Upper lobe of left lung (tissue), 4 donors: ENCODE measurements around the gene ATG4A.

Source experiments
- CTCF ChIP-seq, 6 experiments: fragments of 450-650 bp in 4 of 6; fragments of 200-600 bp in 2 of 6; sonication (generic) in 2 of 6; IDR thresholded peaks; one replicate each; pipeline ENCODE4 v1.5.1; 2016 to 2019; ENCODE audit warnings: antibody characterized with exemption in 6 of 6
- POLR2AphosphoS5 ChIP-seq, 2 donors: sonication (generic); formaldehyde crosslinking; IDR thresholded peaks; one replicate each; pipeline ENCODE4 v1.5.1; 2017; ENCODE audit warnings: antibody characterized with exemption in 2 of 2

- no peak for TF ChIP-seq POLR2AphosphoS5 (IDR thresholded peaks at IDR 0.05)
- TF ChIP-seq CTCF (IDR thresholded peaks at IDR 0.05), result no peak
Observed at GRCh38 chrX:108105473-108105872, 13.9 kb downstream of the ATG4A start.
